NT2/D1 (cell line): Measurements from ENCODE around the gene MIPEP.
"Not testable (repeated sequence)": the region's sequence is repeated elsewhere in the genome, so short reads cannot be mapped to it uniquely, and the experiment has no call there.

ENCODE experiments used
- SUZ12 ChIP-seq: IDR thresholded peaks from 2 replicates; pipeline ENCODE4 v1.6.1; 2011; ENCODE audit not compliant: insufficient read length, insufficient read depth; ENCODE audit errors: extremely low read depth
- YY1 ChIP-seq: IDR thresholded peaks from 2 replicates; pipeline ENCODE4 v1.6.1; 2011; ENCODE audit not compliant: insufficient read length, insufficient read depth
- ZNF274 ChIP-seq: IDR thresholded peaks from 2 replicates; pipeline ENCODE4 v1.6.1; 2011; ENCODE audit warnings: mild to moderate bottlenecking, low read depth, low read length

- not testable (repeated sequence) for TF ChIP-seq YY1, ZNF274, SUZ12
These were observed 4.6 kb upstream of the MIPEP start for GRCh38 chr13:23893791-23894190.
